ENCODE results near the gene LYSMD4.

The LYSMD4 gene

DNA sequence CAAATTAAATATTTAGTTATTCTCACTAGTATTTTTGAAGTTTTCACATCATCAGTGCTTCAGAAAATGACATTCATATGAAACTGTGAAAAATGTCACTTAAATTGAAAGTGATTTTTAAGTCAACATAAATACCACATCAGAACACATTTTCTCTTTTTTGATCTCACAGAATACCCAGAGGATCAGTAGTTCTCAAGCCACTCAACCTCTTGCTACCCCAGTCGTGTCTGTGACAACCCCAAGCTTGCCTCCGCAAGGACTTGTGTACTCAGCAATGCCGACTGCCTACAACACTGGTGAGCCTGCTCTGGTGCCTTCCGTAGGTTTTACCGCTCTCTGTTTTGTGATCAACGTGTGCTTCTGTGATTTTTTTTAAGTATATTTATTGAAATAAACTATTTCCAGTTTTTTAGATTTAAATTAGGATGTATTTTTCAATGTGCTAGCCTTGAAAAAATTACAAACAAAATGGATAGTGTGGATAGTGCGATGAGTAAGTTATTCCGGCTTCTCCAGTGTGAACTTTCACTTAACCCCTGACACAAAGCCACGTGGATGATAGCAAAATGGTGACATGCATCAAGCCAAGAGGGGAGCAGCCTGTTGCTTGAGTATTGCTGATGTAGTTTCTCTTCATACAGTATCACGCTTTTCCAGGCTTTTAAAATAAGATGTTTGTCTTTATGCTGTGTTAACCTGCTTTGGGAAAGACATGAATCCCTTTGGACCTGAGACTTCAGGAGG, 26.5 kb downstream of the LYSMD4 start:
- no peak for DNase-seq (ENCODE audit: low spot score)

DNA sequence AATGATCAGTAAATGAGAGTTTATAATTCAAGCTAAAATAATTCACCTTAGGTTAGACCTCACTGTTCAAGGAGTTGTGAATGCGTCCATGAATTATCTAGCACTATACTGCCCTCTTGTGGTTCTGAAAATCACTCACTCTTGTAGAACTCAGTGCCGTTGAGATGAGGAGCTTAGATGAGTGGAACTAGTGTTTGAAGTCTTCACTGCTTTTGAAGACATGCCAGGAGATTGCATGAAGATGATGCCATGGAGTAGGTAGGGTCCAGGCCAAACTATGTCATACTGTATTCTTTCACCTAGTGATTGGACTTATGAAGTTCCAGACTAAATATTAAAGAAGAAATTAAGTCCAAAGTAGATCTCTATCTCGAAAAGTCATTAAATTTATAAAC, 28.8 kb downstream of the LYSMD4 start:
- peak; percentile 85 for DNase-seq (ENCODE audit: low spot score)

DNA sequence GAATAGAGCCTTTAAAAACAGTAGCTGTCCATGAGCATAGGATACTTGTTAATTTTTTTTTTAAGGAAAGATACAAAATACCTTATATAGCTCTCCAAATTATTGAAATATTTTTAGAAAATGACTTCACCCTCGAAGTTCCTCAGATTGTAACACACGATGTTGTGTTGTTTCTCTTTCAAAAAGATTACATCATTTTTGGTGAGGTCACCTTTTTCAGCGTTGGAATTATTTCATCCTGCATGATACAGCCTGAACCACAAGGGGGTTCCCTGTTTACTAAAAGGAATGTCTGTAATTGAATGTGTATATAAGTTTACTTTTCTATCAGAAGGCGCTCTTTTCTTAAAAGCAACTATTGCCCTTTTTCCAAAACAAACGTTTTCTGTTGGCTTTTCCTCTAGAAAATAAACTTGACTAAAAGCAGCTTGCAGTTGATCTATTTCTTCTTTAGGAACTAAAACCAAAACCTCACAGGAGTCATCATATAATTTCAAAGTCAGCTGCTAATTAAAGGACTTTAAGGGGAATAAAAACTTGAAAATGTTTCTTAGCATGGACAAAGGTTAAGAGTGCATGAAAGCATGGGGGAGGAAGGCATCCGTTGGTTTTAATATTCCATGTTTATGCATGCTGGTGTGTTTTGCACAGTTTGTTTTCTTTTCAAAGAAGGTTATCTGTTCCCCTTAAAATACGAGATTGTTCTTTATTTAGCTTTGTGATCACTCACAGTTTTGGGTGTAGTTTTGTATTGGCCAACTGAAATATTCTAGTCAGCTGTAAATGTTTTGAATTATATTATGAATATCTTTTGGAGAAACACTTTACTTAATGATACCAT, 29.4 kb downstream of the LYSMD4 start:
- DNase-seq (ENCODE audit: low spot score), result peak; percentile 67

DNA sequence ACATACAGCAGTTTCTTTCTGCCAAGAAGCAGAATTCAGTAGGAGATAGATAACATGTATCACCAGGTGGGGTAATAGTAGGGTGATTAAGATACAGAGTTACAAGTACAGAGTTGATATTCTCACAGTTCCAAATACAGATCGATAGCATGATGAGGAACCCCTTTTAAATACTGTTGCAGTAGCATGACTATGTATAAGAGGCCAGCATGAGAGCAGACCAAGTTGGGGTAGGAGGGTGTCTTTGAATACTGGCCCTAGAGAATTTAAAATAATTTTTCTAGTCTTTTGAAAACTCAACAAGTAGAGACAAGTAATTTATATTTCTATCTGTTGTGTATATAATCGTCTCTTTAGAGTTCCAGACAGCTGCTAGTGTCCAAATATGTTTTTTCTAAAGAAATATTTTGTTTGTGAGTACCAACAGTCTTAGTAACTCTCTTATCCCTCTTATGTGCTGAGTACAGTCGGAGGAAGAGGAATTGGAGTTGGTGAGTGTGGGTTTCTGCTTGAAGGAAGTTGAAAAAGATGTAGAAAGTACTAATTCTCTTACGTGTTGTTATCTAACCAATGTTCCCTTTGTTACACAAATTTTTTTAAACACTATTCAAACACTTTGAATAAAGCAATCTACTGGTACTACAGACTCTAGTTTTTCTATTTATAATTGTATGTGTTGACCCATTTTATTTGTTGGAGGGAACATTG, 30.2 kb downstream of the LYSMD4 start:
- DNase-seq (ENCODE audit: low spot score), result no peak

DNA sequence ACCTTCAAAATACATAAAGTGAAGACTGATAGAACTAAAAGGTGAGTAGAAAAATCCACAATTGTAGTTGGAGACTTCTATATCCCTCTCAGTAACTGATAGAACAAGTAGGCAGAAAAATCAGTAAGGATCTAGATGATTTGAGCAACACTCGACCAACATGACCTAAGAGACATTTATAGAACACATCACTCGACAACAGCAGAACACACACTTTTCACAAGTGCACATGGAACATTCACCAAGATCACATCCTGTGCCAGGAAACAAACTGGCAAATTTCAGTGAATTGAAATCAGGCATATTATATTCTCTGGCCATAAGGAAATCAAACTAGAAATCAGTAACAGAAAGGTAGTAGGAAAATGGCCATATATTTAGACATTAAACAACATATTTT, 37.1 kb downstream of the LYSMD4 start:
- DNase-seq (ENCODE audit: low spot score), result no peak

DNA sequence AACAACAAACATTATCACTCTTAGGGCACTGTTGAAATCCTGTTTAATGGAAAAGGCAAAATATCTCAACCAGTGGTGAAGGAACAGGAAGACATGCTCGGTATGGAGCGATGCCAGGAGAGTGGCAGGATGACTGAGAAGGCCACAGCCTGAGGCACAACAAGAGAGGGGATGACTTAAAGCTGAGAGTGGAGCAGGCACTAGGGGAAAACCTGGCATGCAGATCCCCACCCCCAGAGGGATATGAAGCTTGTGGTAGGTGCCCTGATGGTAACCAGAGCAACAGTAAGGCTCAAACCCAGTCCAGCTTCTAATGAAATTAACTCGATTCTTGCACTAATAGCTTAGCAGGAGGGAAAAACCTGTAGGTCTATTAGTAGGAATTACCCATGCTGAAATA, 40.4 kb downstream of the LYSMD4 start:
- DNase-seq (ENCODE audit: low spot score), result no peak

DNA sequence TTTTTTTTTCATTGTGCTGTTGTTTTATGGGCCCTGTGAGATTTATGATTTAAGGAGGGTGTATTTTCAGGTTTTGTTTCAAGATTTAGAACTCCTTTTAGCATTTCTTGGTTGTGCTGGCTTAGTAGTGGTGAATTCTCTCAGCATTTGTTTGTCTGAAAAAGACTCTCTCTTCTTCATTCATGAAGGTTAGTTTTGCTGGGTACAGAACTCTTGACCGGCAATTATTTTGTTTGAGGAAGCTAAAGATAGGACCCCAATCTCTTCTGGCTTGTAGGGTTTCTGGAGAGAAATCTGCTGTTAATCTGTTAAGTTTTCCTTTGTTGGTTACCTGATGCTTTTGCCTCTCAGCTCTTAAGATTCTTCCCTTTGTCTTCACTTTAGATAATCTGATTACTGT, 46.9 kb downstream of the LYSMD4 start:
- no peak for DNase-seq (ENCODE audit: low spot score)

DNA sequence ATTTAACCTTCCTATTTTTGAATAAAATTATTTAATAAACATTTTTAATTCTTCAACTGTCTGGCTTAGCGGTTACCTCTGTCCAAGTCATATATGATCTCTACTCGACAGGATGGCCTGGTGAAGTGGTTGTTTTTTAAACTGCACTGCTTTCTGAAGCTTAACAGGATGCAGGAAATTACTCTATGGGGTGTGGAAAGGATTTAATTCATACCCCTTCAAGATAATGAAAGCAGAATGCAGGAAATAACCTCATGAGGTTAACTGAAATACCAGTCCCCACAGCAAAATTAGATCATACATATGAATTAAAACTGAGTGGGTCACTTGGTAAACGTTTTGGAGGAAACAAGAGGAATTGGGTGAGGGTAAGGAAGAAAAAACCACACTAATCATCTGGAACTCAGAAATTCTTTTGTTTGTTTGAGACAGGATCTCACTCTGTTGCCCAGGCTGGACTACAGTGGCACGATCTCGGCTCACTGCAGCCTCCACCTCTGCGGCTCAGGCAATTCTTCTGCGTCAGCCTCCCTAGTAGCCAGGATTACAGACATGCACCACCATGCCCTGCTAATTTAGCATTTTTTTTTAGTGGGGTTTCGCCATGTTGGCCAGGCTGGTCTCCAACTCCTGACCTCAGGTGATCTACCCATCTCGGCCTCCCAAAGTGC, 50.1 kb downstream of the LYSMD4 start:
- DNase-seq (ENCODE audit: low spot score), result no peak

DNA sequence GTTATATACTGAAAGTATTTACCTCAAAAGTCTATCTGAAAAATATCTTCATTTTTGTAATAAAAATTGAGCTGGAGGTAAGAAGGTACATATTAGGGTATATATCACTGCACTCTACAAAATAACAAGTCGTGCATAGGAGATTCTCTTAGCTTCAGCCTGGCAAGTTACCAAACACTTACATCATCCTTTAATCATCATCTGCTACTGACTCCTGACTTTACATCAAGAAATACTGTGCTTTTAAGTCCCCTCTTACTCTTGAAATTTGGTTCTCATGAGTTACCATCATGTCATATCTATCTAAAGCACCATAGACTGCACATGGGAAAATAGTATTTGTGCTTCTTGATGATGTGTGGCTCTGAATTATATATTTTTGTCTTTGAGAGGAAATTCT, 50.8 kb downstream of the LYSMD4 start:
- DNase-seq (ENCODE audit: low spot score), result no peak

DNA sequence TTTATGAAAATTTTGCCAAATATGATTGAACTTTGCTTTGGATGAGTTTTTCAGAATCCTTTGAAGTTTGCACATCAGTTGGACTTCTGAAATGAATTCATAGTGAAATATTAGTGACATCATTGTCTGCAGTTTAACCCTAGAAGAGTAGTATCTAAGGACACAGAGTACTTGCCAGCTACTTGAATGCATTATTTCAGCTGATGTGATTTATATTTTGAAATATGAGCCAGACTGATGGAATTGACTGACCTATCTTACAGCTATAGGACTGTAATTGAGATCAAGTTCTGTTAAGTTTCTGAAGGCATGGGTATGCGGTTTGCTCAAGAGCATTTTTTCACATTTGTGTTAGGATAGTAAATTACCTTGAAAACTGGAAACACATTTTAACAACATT, 51.2 kb downstream of the LYSMD4 start:
- DNase-seq (ENCODE audit: low spot score), result no peak

DNA sequence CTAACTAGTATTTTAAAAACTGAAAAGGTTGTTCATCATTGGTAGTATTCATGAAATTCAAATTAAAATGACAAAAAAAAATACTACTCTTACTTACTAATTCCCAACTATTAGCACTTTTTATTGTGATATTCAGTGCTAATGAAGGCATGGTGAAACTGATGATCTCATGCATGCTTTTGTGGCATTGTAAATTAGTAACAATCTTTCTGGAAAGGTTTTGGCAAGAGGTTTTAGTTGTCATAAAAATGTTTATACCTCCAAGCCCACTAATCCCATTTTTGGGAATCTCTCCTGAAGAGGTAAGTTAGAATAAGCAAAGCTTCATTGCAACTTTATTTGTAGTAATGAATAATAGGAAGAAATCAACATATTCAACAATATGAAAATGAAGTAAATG, 53.0 kb downstream of the LYSMD4 start:
- DNase-seq (ENCODE audit: low spot score), result no peak

DNA sequence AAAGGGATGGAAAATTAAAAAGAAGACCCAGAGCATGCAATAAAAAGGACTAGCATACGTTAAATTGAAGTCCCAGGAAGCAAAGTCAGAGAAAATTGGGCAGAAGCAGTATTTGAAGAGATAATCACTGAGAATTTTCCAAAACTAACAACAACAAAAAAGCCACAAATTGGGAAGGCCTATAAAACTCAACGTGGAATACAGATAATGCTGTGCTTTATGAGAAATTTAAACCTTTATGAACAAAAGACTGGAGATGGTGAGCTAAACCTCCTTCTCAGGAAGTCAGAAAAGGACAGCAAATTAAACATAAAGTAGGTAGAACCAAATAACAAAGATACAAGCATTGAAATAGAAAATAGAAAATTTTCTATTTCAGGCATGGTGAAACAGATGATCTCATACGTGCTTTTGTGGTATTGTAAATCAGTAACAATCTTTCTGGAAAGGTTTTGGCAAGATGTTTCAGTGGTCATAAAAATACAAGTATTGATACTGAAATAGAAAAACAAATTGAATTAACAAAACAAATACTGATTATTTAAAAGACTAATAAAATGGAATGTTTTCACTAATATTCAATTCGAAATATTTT, 55.6 kb downstream of the LYSMD4 start:
- DNase-seq (ENCODE audit: low spot score), result no peak
